Measurements from ENCODE around the gene SMTNL1.

The SMTNL1 gene

DNA sequence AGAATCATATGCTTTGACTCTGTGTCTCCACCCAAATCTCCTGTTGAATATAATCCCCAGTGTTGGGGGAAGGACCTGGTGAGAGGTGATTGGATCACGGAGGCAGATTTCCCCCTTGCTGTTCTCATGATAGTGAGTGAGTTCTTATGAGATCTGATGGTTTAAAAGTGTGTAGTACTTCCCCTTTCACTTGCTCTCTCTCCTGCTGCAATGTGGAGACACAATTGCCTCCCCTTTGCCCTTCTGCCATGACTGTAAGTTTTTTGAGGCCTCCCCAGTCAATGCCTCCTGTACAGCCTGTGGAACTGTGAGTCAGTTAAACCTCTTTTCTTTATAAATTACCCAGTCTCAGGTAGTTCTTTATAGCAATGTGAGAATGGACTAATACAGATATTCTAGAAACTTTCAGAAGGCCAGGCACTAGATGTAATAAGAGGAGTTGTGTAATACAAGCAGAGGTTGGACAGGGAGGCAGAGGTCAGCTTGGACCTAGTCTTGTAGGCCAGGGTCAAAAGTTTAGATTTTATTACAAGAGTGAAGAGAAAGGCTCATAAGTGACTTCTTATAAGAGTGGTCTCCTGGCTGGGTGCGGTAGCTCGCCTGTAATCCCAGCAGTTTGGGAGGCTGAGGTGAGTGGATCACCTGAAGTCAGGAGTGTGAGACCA is 50.8 kb downstream of the SMTNL1 start:
- no peak for DNase-seq (ENCODE audit: low read depth)

DNA sequence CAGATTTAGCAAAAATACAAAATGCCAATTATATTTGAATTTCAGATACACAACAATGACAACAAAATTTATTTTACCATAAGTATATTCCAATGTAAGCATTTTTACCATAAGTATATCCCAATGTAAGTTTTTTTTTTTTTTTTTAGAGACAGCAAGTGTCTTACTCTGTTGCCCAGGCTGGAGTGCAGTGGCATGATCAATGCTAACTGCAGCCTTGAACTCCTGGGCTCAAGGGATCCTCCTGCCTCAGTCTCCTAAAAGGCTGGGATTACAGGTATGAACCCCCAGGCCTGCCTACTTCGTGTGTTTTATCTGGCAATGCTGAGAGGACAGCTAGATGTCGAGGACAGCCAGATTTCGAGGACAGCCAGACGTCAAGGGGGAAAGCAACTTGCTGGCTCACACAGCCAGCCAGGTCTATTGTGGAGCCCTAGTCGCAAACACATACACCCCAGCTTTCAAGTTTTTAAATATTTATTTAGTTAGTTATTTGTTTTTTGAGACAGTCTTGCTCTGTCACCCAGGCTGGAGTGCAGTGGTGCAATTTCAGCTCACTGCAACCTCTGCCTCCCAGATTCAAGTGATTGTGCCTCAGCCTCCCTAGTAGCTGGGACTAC is 59.0 kb downstream of the SMTNL1 start:
- DNase-seq (ENCODE audit: low read depth), result no peak

DNA sequence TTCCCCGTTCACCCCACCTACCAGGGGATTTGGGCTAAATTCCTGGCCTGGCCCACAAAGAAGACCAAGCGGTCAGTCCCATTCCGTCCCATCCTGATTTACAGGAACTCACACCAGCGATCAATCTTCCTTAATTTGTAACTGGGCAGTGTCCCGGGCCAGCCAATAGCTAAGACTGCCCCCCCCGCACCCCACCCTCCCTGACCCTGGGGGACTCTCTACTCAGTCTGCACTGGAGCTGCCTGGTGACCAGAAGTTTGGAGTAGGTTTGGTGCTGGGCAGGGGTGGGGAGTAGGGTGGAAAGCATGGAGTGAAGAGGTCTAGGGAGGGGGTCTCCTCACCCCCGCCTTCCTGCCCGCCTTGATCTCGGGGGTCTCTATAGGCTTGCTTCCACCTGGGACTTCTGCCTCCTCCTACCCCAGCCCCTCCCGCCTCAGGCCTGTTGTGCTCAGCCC is 60.1 kb downstream of the SMTNL1 start, which contains the start of gene SERPING1:
SERPING1 (plus strand) TSS at position 225 of the 455 bp plus-strand sequence. CDS start 586 bp downstream, outside the sequence.
- DNase-seq (ENCODE audit: low read depth), result peak; percentile 74

DNA sequence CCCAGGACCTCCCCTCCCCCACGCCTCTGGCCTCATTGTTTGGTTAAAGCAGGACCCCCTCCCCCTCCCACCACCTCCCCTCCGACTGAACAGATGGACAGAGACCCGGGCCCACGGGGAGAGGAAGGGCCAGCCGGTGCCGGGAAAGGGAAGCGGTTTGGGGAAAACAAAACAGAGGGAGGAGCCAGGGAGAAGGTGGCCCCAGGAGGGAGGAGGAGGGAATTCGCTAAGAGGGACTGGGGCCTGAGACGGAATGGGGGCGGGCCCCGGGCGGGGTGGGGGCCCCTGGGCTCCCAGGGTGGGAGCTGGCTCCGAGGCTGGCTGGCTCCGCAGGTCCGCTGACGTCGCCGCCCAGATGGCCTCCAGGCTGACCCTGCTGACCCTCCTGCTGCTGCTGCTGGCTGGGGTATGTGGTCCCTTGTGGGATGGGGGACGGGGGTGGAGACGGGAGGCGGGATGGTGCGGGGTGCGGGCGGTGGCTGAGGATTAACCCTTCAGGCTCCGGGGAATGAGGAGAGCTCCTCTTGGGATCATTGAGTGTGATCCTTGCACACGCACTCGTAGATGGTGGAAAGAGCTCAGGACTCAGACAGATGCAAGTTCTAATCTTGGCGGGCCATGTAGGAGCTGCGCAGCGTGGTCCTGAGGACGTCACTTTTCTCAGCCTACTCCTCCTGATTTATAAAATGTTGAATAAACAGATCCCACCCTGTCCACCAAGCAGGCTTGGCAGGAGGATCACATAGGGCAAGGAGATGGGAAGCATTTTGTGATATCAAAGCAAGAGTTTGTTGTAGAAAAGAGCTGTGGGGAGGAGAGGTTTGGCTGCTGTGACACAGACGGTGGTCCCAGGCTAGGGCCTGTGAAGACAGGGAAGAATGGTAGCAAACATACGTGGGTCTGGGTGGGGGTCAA is 60.8 kb downstream of the SMTNL1 start:
- peak; percentile 82 for DNase-seq (ENCODE audit: low read depth)

DNA sequence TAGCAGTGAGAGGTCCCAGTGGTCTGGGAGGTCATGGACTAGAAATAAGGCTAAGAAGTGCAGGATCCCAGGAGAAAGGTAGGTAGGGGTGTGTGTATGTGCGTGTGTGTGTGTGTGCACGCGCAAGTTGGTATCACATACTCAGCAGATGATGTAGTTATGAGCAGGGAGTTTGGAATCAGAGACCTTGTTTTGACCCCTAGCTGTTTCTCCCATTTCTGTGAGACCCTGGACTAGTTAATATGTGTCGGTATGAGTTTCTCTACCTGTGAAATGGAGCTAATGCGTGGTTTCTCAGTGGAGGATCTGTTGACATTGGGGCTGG is 61.4 kb downstream of the SMTNL1 start:
- peak; percentile 81 for DNase-seq (ENCODE audit: low read depth)

DNA sequence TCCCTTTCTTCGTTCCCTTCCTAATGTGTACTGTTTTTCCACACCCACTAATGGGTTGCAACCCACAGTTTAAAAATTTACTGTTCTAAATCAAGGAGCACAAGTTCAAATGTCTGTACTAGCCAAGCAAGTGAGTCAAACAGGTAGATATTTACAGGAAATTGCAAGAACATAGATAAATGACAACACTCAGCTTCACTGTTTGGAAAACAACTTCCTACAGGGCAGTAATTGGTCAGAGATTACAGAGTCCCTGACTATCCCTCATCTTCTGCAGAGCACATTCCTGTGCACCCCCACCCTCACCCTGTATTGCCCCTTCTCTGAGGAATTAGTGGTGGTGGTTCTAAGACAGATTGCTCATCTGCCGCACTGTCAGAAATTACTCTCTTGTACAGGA is 62.0 kb downstream of the SMTNL1 start:
- peak; percentile 93 for DNase-seq (ENCODE audit: low read depth)
